PC-9 (cell line): ENCODE measurements around the gene MANBA. TPM values are rescaled to one million over a fixed set of nuclear protein-coding genes. Genes with fewer than 3 reads are reported as not detected.
"Not testable (repeated sequence)": the region's sequence is repeated elsewhere in the genome, so short reads cannot be mapped to it uniquely, and the experiment has no call there.

Experiments
- BruUV-seq: library from RNA; stranded (reverse); fragments of 400-500 nt; replicated peaks from 2 replicates; lab custom pipeline; 2021; lab: Mats Ljungman, UMichigan
- CTCF ChIA-PET: fragments of 300-600 bp; sonication (Branson Sonifier 250); formaldehyde crosslinking; loops from one replicate; lab custom pipeline; 2022; ENCODE audit warnings: antibody characterized with exemption; lab: Charles Lee
- POLR2A ChIA-PET: fragments of 300-600 bp; sonication (Branson Sonifier 250); formaldehyde crosslinking; loops from one replicate; lab custom pipeline; 2022; ENCODE audit warnings: antibody characterized with exemption; ENCODE audit not compliant: unreplicated experiment; lab: Charles Lee
- DNase-seq, 2 experiments: peaks; one replicate each; pipeline versions ENCODE4 v3.0.0 to v3.0.0-alpha.2; 2015 to 2022; ENCODE audit warnings: mixed read lengths in 1 of 2
- H2AFZ ChIP-seq: fragments of 200-600 bp; sonication (generic); 2 replicates; pipeline ENCODE4 v1.8.1; 2017; ENCODE audit warnings: antibody characterized with exemption
- H3F3A ChIP-seq: fragments of 200-600 bp; sonication (generic); 2 replicates; pipeline ENCODE4 v1.8.1; 2017; ENCODE audit warnings: antibody characterized with exemption, mild to moderate bottlenecking, low read depth; ENCODE audit not compliant: insufficient read depth
- H3K27ac ChIP-seq: fragments of 200-600 bp; sonication (generic); 2 replicates; pipeline ENCODE4 v1.6.1; 2016; ENCODE audit warnings: mixed run types
- H3K27me3 ChIP-seq: fragments of 200-600 bp; sonication (generic); 2 replicates; pipeline ENCODE4 v1.6.1; 2016; ENCODE audit warnings: low read depth, mixed run types; ENCODE audit not compliant: insufficient read depth
- H3K36me3 ChIP-seq: fragments of 200-600 bp; sonication (generic); 2 replicates; pipeline ENCODE4 v1.6.1; 2016; ENCODE audit warnings: low read depth, mixed run types
- H3K4me1 ChIP-seq: fragments of 200-600 bp; sonication (generic); replicated peaks from 2 replicates; pipeline ENCODE4 v1.6.1; 2016; ENCODE audit warnings: mixed run types; ENCODE audit not compliant: insufficient read depth
- H3K4me2 ChIP-seq: fragments of 200-600 bp; sonication (generic); 2 replicates; pipeline ENCODE4 v1.6.1; 2017; ENCODE audit warnings: mixed run types
- H3K4me3 ChIP-seq: fragments of 200-600 bp; sonication (generic); 2 replicates; pipeline ENCODE4 v1.6.1; 2016; ENCODE audit warnings: mixed run types
- H3K79me2 ChIP-seq: fragments of 200-600 bp; sonication (generic); 2 replicates; pipeline ENCODE4 v1.6.1; 2017; ENCODE audit warnings: low read depth, mixed run types
- H3K9me2 ChIP-seq: fragments of 200-600 bp; sonication (generic); 2 replicates; pipeline ENCODE4 v1.8.1; 2017; ENCODE audit warnings: mild to moderate bottlenecking; ENCODE audit not compliant: insufficient read depth
- H3K9me3 ChIP-seq: fragments of 200-600 bp; sonication (generic); 2 replicates; pipeline ENCODE4 v1.8.1; 2016; ENCODE audit warnings: low read depth; ENCODE audit not compliant: insufficient read depth
- H4K20me1 ChIP-seq: fragments of 200-600 bp; sonication (generic); 2 replicates; pipeline ENCODE4 v1.8.1; 2017; ENCODE audit not compliant: insufficient read depth
- CTCF ChIP-seq: fragments of 200-600 bp; sonication (generic); conservative IDR thresholded peaks from 2 replicates; pipeline ENCODE4 v1.6.1; 2017; ENCODE audit warnings: mixed run types, antibody characterized with exemption, mild to moderate bottlenecking, moderate library complexity
- EZH2 ChIP-seq: fragments of 200-600 bp; sonication (generic); IDR thresholded peaks from 2 replicates; pipeline ENCODE4 v1.8.0; 2017; ENCODE audit warnings: antibody characterized with exemption, low read depth
- intact Hi-C: fragments of 100-400 bp; cut with micrococcal nuclease; formaldehyde crosslinking; loops from one replicate; pipeline ENCODE4 v1.10.0; 2022; ENCODE audit not compliant: unreplicated experiment
- total RNA-seq: library from RNA; stranded (reverse); gene quantifications from 2 replicates; pipeline ENCODE4 v1.2.3, GENCODE V29; 2021

The MANBA gene
- total RNA-seq, 1 experiment from 2014 or later, result 11.8 TPM

GRCh38 chr4:102713096-102713495 lies 47.7 kb downstream of the MANBA start:
- Histone ChIP-seq H3K9me2 (no peaks in the 10 kb centered on the region), H3K4me2 (no peak overlapping the region), H3K27me3 (no peaks in the 10 kb centered on the region), H3K36me3 (no peaks in the 10 kb centered on the region), H3K79me2 (no peaks in the 10 kb centered on the region), H3F3A (no peaks in the 10 kb centered on the region), H3K4me3 (no peak overlapping the region), H2AFZ (no peak overlapping the region), H3K27ac (no peak overlapping the region), H3K9me3 (no peaks in the 10 kb centered on the region), H4K20me1 (no peaks in the 10 kb centered on the region), H3K4me1 (0 out of 2 replicates have a peak, but pooled peaks cover 4% of the 10 kb centered on the region)
- BruUV-seq, result no TSS peak
- POLR2A ChIA-PET, result no interaction called here
- TF ChIP-seq CTCF, result no peak
- TF ChIP-seq EZH2, result no peak
- CTCF ChIA-PET, result interaction anchor here (0.6 kb wide), 1 partner anchor 800 kb away, joined by 6 read pairs; no protein-coding TSS in a partner anchor
- intact Hi-C loops, result no loop called here
- DNase-seq, result no peak

DNA sequence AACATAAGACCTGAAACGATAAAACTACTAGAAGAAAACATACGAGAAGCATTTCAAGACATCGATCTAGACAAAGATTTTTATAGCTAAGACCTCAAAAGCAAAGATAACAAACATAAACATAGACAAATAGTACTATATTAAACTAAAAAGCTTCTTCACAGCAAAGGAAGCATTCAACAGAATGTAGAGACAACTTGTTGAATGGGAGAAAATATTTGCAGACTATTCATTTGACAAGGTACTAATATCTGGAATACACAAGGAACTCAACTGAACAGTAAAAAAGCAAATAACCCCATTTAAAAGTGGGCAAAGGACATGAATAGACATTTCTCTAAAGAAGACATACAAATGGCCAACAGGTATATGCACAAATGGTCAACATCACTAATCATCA lies 49.8 kb downstream of the MANBA start:
- intact Hi-C loops, result no loop called here
- no TSS peak for BruUV-seq
- POLR2A ChIA-PET, result no interaction called here

DNA sequence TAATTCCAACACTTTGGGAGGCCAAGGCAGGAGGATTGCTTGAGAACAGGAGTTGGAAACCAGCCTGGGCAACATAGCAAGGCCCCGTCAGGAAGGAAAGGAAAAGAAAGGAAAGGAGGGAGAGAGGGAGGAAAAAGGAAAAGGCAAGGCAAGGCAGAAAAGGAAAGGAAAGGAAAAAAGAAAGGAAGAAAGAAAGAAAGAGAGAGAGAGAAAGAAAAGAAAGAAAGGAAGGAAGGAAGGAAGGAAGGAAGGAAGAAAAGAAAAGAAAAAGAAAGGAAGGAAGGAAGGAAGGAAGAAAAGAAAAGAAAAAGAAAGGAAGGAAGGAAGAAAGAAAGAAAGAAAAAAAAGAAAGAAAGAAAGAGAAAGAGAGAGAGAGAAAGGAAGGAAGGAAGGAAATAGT lies 51.7 kb downstream of the MANBA start:
- DNase-seq, BruUV-seq, H3K27ac ChIP-seq, H2AFZ ChIP-seq, H3K4me3 ChIP-seq, CTCF ChIA-PET, intact Hi-C loops, H3K27me3 ChIP-seq, H3K4me2 ChIP-seq, H4K20me1 ChIP-seq, H3K36me3 ChIP-seq, H3K9me3 ChIP-seq, H3K9me2 ChIP-seq, H3F3A ChIP-seq, H3K4me1 ChIP-seq, H3K79me2 ChIP-seq, POLR2A ChIA-PET: not testable (repeated sequence)

More for the DNA sequence above, 49.8 kb downstream of the MANBA start:
- no peak overlapping the region for H3K4me3 ChIP-seq
- no peak overlapping the region for H3K27ac ChIP-seq
- H4K20me1 ChIP-seq, result no peaks in the 10 kb centered on the region
- no peaks in the 10 kb centered on the region for H3K9me3 ChIP-seq
- no peak for DNase-seq
- no peaks in the 10 kb centered on the region for H3K27me3 ChIP-seq
- H3K4me1 ChIP-seq, result 0 out of 2 replicates have a peak, but pooled peaks cover 4% of the 10 kb centered on the region
- no peaks in the 10 kb centered on the region for H3F3A ChIP-seq
- no peaks in the 10 kb centered on the region for H3K9me2 ChIP-seq
- H3K36me3 ChIP-seq, result no peaks in the 10 kb centered on the region
- H2AFZ ChIP-seq, result no peak overlapping the region
- no peaks in the 10 kb centered on the region for H3K79me2 ChIP-seq
- CTCF ChIA-PET, result no interaction called here
- H3K4me2 ChIP-seq, result no peak overlapping the region
- no peak for TF ChIP-seq CTCF
- TF ChIP-seq EZH2, result no peak

- Histone ChIP-seq H3K27ac (no peak overlapping the region), H3K36me3 (no peaks in the 10 kb centered on the region), H3K4me1 (no peaks in the 10 kb centered on the region), H3F3A (no peaks in the 10 kb centered on the region), H3K4me2 (no peak overlapping the region), H3K9me3 (no peaks in the 10 kb centered on the region), H3K27me3 (no peaks in the 10 kb centered on the region), H4K20me1 (no peaks in the 10 kb centered on the region), H3K79me2 (no peaks in the 10 kb centered on the region), H3K4me3 (no peak overlapping the region), H3K9me2 (no peaks in the 10 kb centered on the region), H2AFZ (no peak overlapping the region)
- no peak for DNase-seq
- TF ChIP-seq EZH2, result no peak
- no peak for TF ChIP-seq CTCF
- ChIA-PET POLR2A (no interaction called here), CTCF (no interaction called here)
- intact Hi-C loops, result no loop called here
- no TSS peak for BruUV-seq
Observed at GRCh38 chr4:102707150-102707549, 53.6 kb downstream of the MANBA start.
